Amniotic epithelial cell (primary cell): ENCODE measurements around the gene C10orf53.
"Not testable (repeated sequence)": the region's sequence is repeated elsewhere in the genome, so short reads cannot be mapped to it uniquely, and the experiment has no call there.

Experiments
- DNase-seq: peaks from one replicate; pipeline ENCODE4 v3.0.0-alpha.2; 2010; ENCODE audit warnings: low read depth

The C10orf53 gene

GRCh38 chr10:49688261-49688846 lies 8.9 kb downstream of the C10orf53 start:
- DNase-seq: no peak

- DNase-seq: no peak
These were observed 9.5 kb downstream of the C10orf53 start for GRCh38 chr10:49688920-49689319.

GRCh38 chr10:49689882-49690510 lies 10.5 kb downstream of the C10orf53 start:
- DNase-seq: no peak

- DNase-seq: no peak
These were observed 11.4 kb downstream of the C10orf53 start for GRCh38 chr10:49690698-49691356.

- DNase-seq: no peak
These were observed 12.1 kb downstream of the C10orf53 start for GRCh38 chr10:49691588-49691987.

- DNase-seq: no peak
These were observed 15.0 kb downstream of the C10orf53 start for GRCh38 chr10:49694466-49694865.

GRCh38 chr10:49696311-49696710 lies 16.9 kb downstream of the C10orf53 start:
- DNase-seq: no peak

- DNase-seq: no peak
These were observed 19.2 kb downstream of the C10orf53 start for GRCh38 chr10:49698679-49699078.

GRCh38 chr10:49700211-49700610 lies 20.8 kb downstream of the C10orf53 start:
- DNase-seq: no peak

GRCh38 chr10:49700997-49701396 lies 21.5 kb downstream of the C10orf53 start:
- no peak for DNase-seq

GRCh38 chr10:49707585-49707984 lies 28.1 kb downstream of the C10orf53 start:
- DNase-seq: no peak

GRCh38 chr10:49709934-49710333 lies 30.5 kb downstream of the C10orf53 start:
- DNase-seq: no peak

GRCh38 chr10:49710966-49711365 lies 31.5 kb downstream of the C10orf53 start:
- no peak for DNase-seq

GRCh38 chr10:49711481-49711880 lies 32.0 kb downstream of the C10orf53 start:
- no peak for DNase-seq

- DNase-seq: no peak
These were observed 33.8 kb downstream of the C10orf53 start for GRCh38 chr10:49713266-49713665.

- DNase-seq: not testable (repeated sequence)
These were observed 35.7 kb downstream of the C10orf53 start for GRCh38 chr10:49715157-49715556.

GRCh38 chr10:49726593-49726992 lies 47.1 kb downstream of the C10orf53 start:
- DNase-seq: no peak

GRCh38 chr10:49733866-49734265 lies 54.4 kb downstream of the C10orf53 start:
- DNase-seq: no peak

- DNase-seq: no peak
These were observed 55.2 kb downstream of the C10orf53 start for GRCh38 chr10:49734676-49735075.

GRCh38 chr10:49735161-49735560 lies 55.7 kb downstream of the C10orf53 start:
- DNase-seq: no peak

GRCh38 chr10:49735848-49736563 lies 56.6 kb downstream of the C10orf53 start:
- no peak for DNase-seq

- DNase-seq: no peak
These were observed 57.2 kb downstream of the C10orf53 start for GRCh38 chr10:49736564-49737113.
